GM13976 (cell line): Measurements from ENCODE around the gene ABCA12.

ENCODE experiments used
- DNase-seq: peaks from one replicate; pipeline ENCODE4 v3.0.0; 2012; ENCODE audit warnings: low spot score
- CTCF ChIP-seq: IDR thresholded peaks from 2 replicates; pipeline ENCODE4 v1.5.1; 2012; ENCODE audit warnings: borderline replicate concordance, mild to moderate bottlenecking; ENCODE audit not compliant: insufficient read depth; ENCODE audit errors: extremely low read depth, missing control alignments, control extremely low read depth
- in situ Hi-C: fragments of 300-500 bp; cut with MboI; formaldehyde crosslinking; loops from one replicate; pipeline ENCODE4 v1.12.0; 2022; ENCODE audit warnings: low sequenced_read_pairs, mixed read lengths, inconsistent platforms; ENCODE audit not compliant: unreplicated experiment

ABCA12 gene

GRCh38 chr2:215029936-215030335, 108.5 kb downstream of the ABCA12 start:
- no peak for TF ChIP-seq CTCF
- in situ Hi-C loops, result no loop called here

GRCh38 chr2:215028231-215028630, 110.2 kb downstream of the ABCA12 start:
- no peak for TF ChIP-seq CTCF
- in situ Hi-C loops, result no loop called here
- DNase-seq, result no peak

More at GRCh38 chr2:215029936-215030335, 108.5 kb downstream of the ABCA12 start:
- DNase-seq, result no peak

GRCh38 chr2:215027779-215028178, 110.6 kb downstream of the ABCA12 start:
- DNase-seq, result no peak
- TF ChIP-seq CTCF, result no peak
- in situ Hi-C loops, result no loop called here

GRCh38 chr2:215022910-215023309, 115.5 kb downstream of the ABCA12 start:
- no peak for TF ChIP-seq CTCF
- no peak for DNase-seq
- in situ Hi-C loops, result no loop called here

GRCh38 chr2:215022418-215022817, 116.0 kb downstream of the ABCA12 start:
- TF ChIP-seq CTCF, result no peak
- in situ Hi-C loops, result no loop called here
- no peak for DNase-seq

- no peak for DNase-seq
- no peak for TF ChIP-seq CTCF
- in situ Hi-C loops, result no loop called here
Observed at GRCh38 chr2:215020283-215020682, 118.1 kb downstream of the ABCA12 start.
